K562 (cell line): ENCODE results near the gene TCF12. TPM values are rescaled to one million over a fixed set of nuclear protein-coding genes. Genes with fewer than 3 reads are reported as not detected.

Experiments used
- ATAC-seq: fragments of 200-7000 bp; cut with Tn5 transposase; 3 replicates; pipeline ENCODE4 v1.9.1; 2020; ENCODE audit warnings: moderate library complexity
- BruUV-seq: library from RNA; stranded (reverse); fragments of 400-500 nt; replicated peaks from 2 replicates; lab custom pipeline; 2021; lab: Mats Ljungman, UMichigan
- CTCF ChIA-PET: fragments of 300-600 bp; formaldehyde crosslinking; extraction: SDS; loops from one replicate; lab custom pipeline; 2021; ENCODE audit warnings: low intra/inter-chr PET ratio; lab: Yijun Ruan, JAX
- POLR2A ChIA-PET: fragments of 300-600, 350-650 bp; sonication (Branson Sonifier 250); formaldehyde crosslinking; extraction: SDS; loops from one replicate; lab custom pipeline; 2021; ENCODE audit warnings: antibody characterized with exemption, inconsistent platforms; lab: Yijun Ruan, JAX
- DNase-seq, 4 experiments: peaks; one replicate each; pipeline versions ENCODE4 v3.0.0 to v3.0.0-alpha.2; 2011 to 2018; ENCODE audit warnings: low spot score in 3 of 4, mixed read lengths in 3 of 4; ENCODE audit errors: extremely low read depth in 1 of 4
- FAIRE-seq: peaks from 2 replicates; lab custom pipeline; 2011; peaks lifted over from hg19 to GRCh38; lab: Jason Lieb, UNC
- H2AFZ ChIP-seq: 2 replicates; pipeline ENCODE4 v1.6.0; 2011; ENCODE audit warnings: low read depth, low read length, control low read depth, inconsistent platforms
- H3K27ac ChIP-seq: fragments of 200-600 bp; 3 replicates; pipeline ENCODE4 v1.8.0; 2011; ENCODE audit warnings: low read depth, mild to moderate bottlenecking, control low read depth, inconsistent platforms, low read length, moderate library complexity, mixed read lengths; ENCODE audit errors: extremely low read depth
- H3K27me3 ChIP-seq, 2 experiments: fragments of 300-600 bp in 1 of 2; 2 replicates in 1 of 2; 3 replicates in 1 of 2; pipeline versions ENCODE4 v1.6.0 to v1.8.0; 2011; ENCODE audit warnings: inconsistent platforms in 2 of 2, low read length in 2 of 2, mild to moderate bottlenecking in 1 of 2, mixed read lengths in 1 of 2, moderate library complexity in 1 of 2; ENCODE audit not compliant: control insufficient read depth in 2 of 2, insufficient read depth in 2 of 2
- H3K36me3 ChIP-seq: fragments of 300-600 bp; 3 replicates; pipeline ENCODE4 v1.8.0; 2011; ENCODE audit warnings: mild to moderate bottlenecking, low read length, inconsistent platforms; ENCODE audit not compliant: control insufficient read depth, insufficient read depth
- H3K4me1 ChIP-seq, 2 experiments: fragments of 200-600 bp in 1 of 2; replicated peaks in 1 of 2; 2 replicates in 1 of 2; 3 replicates in 1 of 2; pipeline versions ENCODE4 v1.5.1 to v1.8.0; 2011; ENCODE audit warnings: inconsistent platforms in 2 of 2, low read length in 2 of 2, mild to moderate bottlenecking in 1 of 2, mixed read lengths in 1 of 2, moderate library complexity in 1 of 2; ENCODE audit not compliant: control insufficient read depth in 2 of 2, insufficient read depth in 2 of 2
- H3K4me2 ChIP-seq: 2 replicates; pipeline ENCODE4 v1.6.1; 2011; ENCODE audit warnings: low read length, control low read depth, inconsistent platforms, mixed read lengths; ENCODE audit not compliant: insufficient read depth
- H3K4me3 ChIP-seq: fragments of 200-600 bp; sonication (generic), shearing (Covaris generic); 2 replicates; pipeline ENCODE4 v1.5.1; 2016; ENCODE audit warnings: control low read depth, inconsistent platforms
- H3K79me2 ChIP-seq: fragments of 200-600 bp; 3 replicates; pipeline ENCODE4 v1.8.0; 2011; ENCODE audit warnings: low read length, inconsistent platforms; ENCODE audit not compliant: control insufficient read depth, insufficient read depth
- H3K9ac ChIP-seq, 2 experiments: 2 replicates each; pipeline versions ENCODE4 v1.6.0 to v1.6.1; 2011; ENCODE audit warnings: low read depth in 2 of 2, low read length in 2 of 2, control low read depth in 1 of 2, inconsistent platforms in 1 of 2, mild to moderate bottlenecking in 1 of 2, mixed read lengths in 1 of 2; ENCODE audit not compliant: insufficient read depth in 1 of 2
- H3K9me1 ChIP-seq: one replicate; pipeline ENCODE4 v1.6.0; 2011; ENCODE audit warnings: inconsistent platforms, mild to moderate bottlenecking, low read length, moderate library complexity; ENCODE audit not compliant: control insufficient read depth, insufficient read depth
- H3K9me3 ChIP-seq: replicated peaks from 2 replicates; pipeline ENCODE4 v1.5.1; 2011; ENCODE audit warnings: low read depth, low read length, inconsistent platforms; ENCODE audit not compliant: control insufficient read depth, insufficient read depth
- H4K20me1 ChIP-seq: replicated peaks from 2 replicates; pipeline ENCODE4 v1.6.1; 2011; ENCODE audit warnings: low read length, inconsistent platforms, mixed read lengths; ENCODE audit not compliant: control insufficient read depth, insufficient read depth
- CBFB ChIP-seq: sonication (generic); formaldehyde crosslinking; IDR thresholded peaks from 2 replicates; pipeline ENCODE4 v1.4.0; 2020; ENCODE audit warnings: mild to moderate bottlenecking, missing genetic modification reagents
- CHD4 ChIP-seq: fragments of 200-600 bp; sonication (generic); IDR thresholded peaks from 3 replicates; pipeline ENCODE4 v1.6.1; 2012; ENCODE audit warnings: low read depth, mild to moderate bottlenecking, mixed read lengths, low read length, inconsistent platforms; ENCODE audit not compliant: insufficient read depth, insufficient replicate concordance, poor library complexity, severe bottlenecking
- CREM ChIP-seq: IDR thresholded peaks from 2 replicates; pipeline ENCODE4 v1.6.1; 2014; ENCODE audit warnings: antibody characterized with exemption, low read depth
- FOSL1 ChIP-seq: fragments of 200-800 bp; sonication (Bioruptor generic); conservative IDR thresholded peaks from 2 replicates; pipeline ENCODE4 v1.6.1; 2016; ENCODE audit warnings: missing genetic modification characterization, missing compliant biosample characterization
- GATAD2A ChIP-seq: fragments of 450-650 bp; IDR thresholded peaks from 2 replicates; pipeline ENCODE4 v1.6.1; 2017
- MAFF ChIP-seq: IDR thresholded peaks from 2 replicates; pipeline ENCODE4 v1.6.1; 2012; ENCODE audit warnings: low read length, improper control_type of control experiment
- MAFK ChIP-seq: IDR thresholded peaks from 2 replicates; pipeline ENCODE4 v1.6.1; 2011; ENCODE audit warnings: low read length, improper control_type of control experiment
- POLR3G ChIP-seq: IDR thresholded peaks from 2 replicates; pipeline ENCODE4 v1.6.1; 2011; ENCODE audit not compliant: insufficient read length, insufficient replicate concordance; ENCODE audit errors: extremely low read depth
- RBM15 ChIP-seq: fragments of 200-400 bp; formaldehyde crosslinking; IDR thresholded peaks from 2 replicates; pipeline ENCODE4 v1.6.1; 2018; ENCODE audit warnings: mild to moderate bottlenecking, low read length, moderate library complexity; ENCODE audit not compliant: insufficient read depth
- RFX7 ChIP-seq: fragments of 250-450 bp; sonication (Bioruptor Pico); IDR thresholded peaks from 2 replicates; pipeline ENCODE4 v1.5.1; 2021; ENCODE audit warnings: mild to moderate bottlenecking
- SMARCB1 ChIP-seq: IDR thresholded peaks from 2 replicates; pipeline ENCODE4 v1.6.1; 2011; ENCODE audit warnings: improper control_type of control experiment, low read depth; ENCODE audit not compliant: insufficient read length
- TBP ChIP-seq: optimal IDR thresholded peaks from 2 replicates; pipeline ENCODE3; 2011; ENCODE audit warnings: low read depth, low read length, improper control_type of control experiment
- ZKSCAN8 ChIP-seq: fragments of 200-800 bp; sonication (Bioruptor generic); IDR thresholded peaks from 2 replicates; pipeline ENCODE4 v1.6.1; 2016; ENCODE audit warnings: missing genetic modification characterization, missing compliant biosample characterization
- ZNF561 ChIP-seq: fragments of 450-650 bp; formaldehyde crosslinking; conservative IDR thresholded peaks from 2 replicates; pipeline ENCODE4 v1.4.0; 2020; ENCODE audit warnings: mild to moderate bottlenecking, moderate library complexity
- WGBS: fragments of 100-300 bp; shearing (Covaris generic); methylation state at CpG from one replicate; pipeline ENCODE4 v1.1.6; 2016; ENCODE audit warnings: low coverage, mixed read lengths; ENCODE audit not compliant: insufficient coverage; ENCODE audit errors: missing lambda C conversion rate; 5-methylcytosine and 5-hydroxymethylcytosine counted together
- in situ Hi-C: fragments of 300-500 bp; cut with MboI; formaldehyde crosslinking; loops from 4 replicates; pipeline ENCODE4 v1.15.0; 2018; ENCODE audit warnings: inconsistent platforms, mixed read lengths
- intact Hi-C: fragments of 100-400 bp; cut with micrococcal nuclease; formaldehyde crosslinking; loops from 2 replicates; pipeline ENCODE4 v1.14.2; 2022
- polyA plus RNA-seq, 8 experiments: library from polyadenylated mRNA; depleted of rRNA in 4 of 8; stranded (reverse) in 5 of 8; unstranded in 3 of 8; fragments of >200 nt; fragmentation: Nextera tagmentation in 2 of 8; fragmentation: Illumina TruSeq in 1 of 8; extraction: Ambion mirVana in 2 of 8; extraction: Trizol in 1 of 8; gene quantifications; 2 replicates each; pipeline versions ENCODE4 v1.2.1 to v1.2.3, GENCODE V29; 2011 to 2014; ENCODE audit warnings: inconsistent platforms in 1 of 8, missing spikeins in 1 of 8
- total RNA-seq, 7 experiments: library from RNA; depleted of rRNA in 6 of 7; stranded (reverse); fragments of >200 nt in 6 of 7; fragmentation: Illumina TruSeq in 2 of 7; extraction: Trizol in 2 of 7; gene quantifications; 2 replicates each; pipeline versions ENCODE4 v1.2.1 to v1.2.3, GENCODE V29; 2011 to 2021; ENCODE audit warnings: low replicate concordance in 1 of 7
- TF ChIP-seq, protein P1 (sequence below): IDR thresholded peaks from 2 replicates; pipeline ENCODE4 v1.6.1; 2011; ENCODE audit warnings: borderline replicate concordance, low read depth, mild to moderate bottlenecking, moderate library complexity, low read length; ENCODE audit not compliant: insufficient read depth, poor library complexity, severe bottlenecking
- TF ChIP-seq, protein P2 (sequence below): fragments of 450-650 bp; IDR thresholded peaks from 2 replicates; pipeline ENCODE4 v1.6.1; 2016; ENCODE audit warnings: mild to moderate bottlenecking

Gene TCF12
- total and polyA plus RNA-seq, 9 of the 15 experiments (the other 6 are each of a cell fraction or from before 2014, with no cell fraction given): 10.5 to 132 (median 52.9) TPM

- no peak overlapping the region for H3K4me2 ChIP-seq
- TF ChIP-seq ZKSCAN8 (CRISPR knock-in tag) (no peak), TBP (no peak), MAFF (no peak), SMARCB1 (no peak), CBFB (CRISPR knock-in tag) (no peak), RFX7 (CRISPR knock-in tag) (no peak), RBM15 (no peak), CREM (no peak), FOSL1 (tag) (no peak), ZNF561 (CRISPR knock-in tag) (no peak), CHD4 (no peak), GATAD2A (no peak), MAFK (no peak), POLR3G (no peak)
- TF ChIP-seq, protein P1, sequence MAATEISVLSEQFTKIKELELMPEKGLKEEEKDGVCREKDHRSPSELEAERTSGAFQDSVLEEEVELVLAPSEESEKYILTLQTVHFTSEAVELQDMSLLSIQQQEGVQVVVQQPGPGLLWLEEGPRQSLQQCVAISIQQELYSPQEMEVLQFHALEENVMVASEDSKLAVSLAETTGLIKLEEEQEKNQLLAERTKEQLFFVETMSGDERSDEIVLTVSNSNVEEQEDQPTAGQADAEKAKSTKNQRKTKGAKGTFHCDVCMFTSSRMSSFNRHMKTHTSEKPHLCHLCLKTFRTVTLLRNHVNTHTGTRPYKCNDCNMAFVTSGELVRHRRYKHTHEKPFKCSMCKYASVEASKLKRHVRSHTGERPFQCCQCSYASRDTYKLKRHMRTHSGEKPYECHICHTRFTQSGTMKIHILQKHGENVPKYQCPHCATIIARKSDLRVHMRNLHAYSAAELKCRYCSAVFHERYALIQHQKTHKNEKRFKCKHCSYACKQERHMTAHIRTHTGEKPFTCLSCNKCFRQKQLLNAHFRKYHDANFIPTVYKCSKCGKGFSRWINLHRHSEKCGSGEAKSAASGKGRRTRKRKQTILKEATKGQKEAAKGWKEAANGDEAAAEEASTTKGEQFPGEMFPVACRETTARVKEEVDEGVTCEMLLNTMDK: no peak
- TF ChIP-seq, protein P2, sequence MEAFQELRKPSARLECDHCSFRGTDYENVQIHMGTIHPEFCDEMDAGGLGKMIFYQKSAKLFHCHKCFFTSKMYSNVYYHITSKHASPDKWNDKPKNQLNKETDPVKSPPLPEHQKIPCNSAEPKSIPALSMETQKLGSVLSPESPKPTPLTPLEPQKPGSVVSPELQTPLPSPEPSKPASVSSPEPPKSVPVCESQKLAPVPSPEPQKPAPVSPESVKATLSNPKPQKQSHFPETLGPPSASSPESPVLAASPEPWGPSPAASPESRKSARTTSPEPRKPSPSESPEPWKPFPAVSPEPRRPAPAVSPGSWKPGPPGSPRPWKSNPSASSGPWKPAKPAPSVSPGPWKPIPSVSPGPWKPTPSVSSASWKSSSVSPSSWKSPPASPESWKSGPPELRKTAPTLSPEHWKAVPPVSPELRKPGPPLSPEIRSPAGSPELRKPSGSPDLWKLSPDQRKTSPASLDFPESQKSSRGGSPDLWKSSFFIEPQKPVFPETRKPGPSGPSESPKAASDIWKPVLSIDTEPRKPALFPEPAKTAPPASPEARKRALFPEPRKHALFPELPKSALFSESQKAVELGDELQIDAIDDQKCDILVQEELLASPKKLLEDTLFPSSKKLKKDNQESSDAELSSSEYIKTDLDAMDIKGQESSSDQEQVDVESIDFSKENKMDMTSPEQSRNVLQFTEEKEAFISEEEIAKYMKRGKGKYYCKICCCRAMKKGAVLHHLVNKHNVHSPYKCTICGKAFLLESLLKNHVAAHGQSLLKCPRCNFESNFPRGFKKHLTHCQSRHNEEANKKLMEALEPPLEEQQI: no peak
- no peaks in the 10 kb centered on the region for H3K9me1 ChIP-seq
- H2AFZ ChIP-seq: no peak overlapping the region
- H3K27me3 ChIP-seq: no peaks in the 10 kb centered on the region
- H3K4me1 ChIP-seq: no peaks in the 10 kb centered on the region
- no peak overlapping the region for H3K4me3 ChIP-seq
- no peak overlapping the region for H3K9ac ChIP-seq
- intact Hi-C loops (no loop called here), in situ Hi-C loops (no loop called here)
- WGBS: 100% methylated on average over 1 of the region's 1 CpG
- no peak for DNase-seq
- peaks cover 30% of the 10 kb centered on the region for H3K36me3 ChIP-seq
- H4K20me1 ChIP-seq: no peaks in the 10 kb centered on the region
- no peaks in the 10 kb centered on the region for H3K79me2 ChIP-seq
- no peak overlapping the region for H3K27ac ChIP-seq
- ChIA-PET POLR2A (interaction anchor here (0.6 kb wide), 2 partner anchors 124 to 274 kb away, joined by 4 read pairs; no protein-coding TSS in a partner anchor), CTCF (no interaction called here)
- no peaks in the 10 kb centered on the region for H3K9me3 ChIP-seq
- FAIRE-seq: no peak
- BruUV-seq: no TSS peak
- no peak for ATAC-seq
Observed at GRCh38 chr15:57189466-57189865, 271.0 kb downstream of the TCF12 start.
